NCI-H748 (cell line): ENCODE measurements around the gene AUTS2.

Source experiments
- DNase-seq: peaks from one replicate; lab custom pipeline; 2025; ENCODE audit not compliant: unreplicated experiment; lab: John Stamatoyannopoulos, UW

The AUTS2 gene

DNA sequence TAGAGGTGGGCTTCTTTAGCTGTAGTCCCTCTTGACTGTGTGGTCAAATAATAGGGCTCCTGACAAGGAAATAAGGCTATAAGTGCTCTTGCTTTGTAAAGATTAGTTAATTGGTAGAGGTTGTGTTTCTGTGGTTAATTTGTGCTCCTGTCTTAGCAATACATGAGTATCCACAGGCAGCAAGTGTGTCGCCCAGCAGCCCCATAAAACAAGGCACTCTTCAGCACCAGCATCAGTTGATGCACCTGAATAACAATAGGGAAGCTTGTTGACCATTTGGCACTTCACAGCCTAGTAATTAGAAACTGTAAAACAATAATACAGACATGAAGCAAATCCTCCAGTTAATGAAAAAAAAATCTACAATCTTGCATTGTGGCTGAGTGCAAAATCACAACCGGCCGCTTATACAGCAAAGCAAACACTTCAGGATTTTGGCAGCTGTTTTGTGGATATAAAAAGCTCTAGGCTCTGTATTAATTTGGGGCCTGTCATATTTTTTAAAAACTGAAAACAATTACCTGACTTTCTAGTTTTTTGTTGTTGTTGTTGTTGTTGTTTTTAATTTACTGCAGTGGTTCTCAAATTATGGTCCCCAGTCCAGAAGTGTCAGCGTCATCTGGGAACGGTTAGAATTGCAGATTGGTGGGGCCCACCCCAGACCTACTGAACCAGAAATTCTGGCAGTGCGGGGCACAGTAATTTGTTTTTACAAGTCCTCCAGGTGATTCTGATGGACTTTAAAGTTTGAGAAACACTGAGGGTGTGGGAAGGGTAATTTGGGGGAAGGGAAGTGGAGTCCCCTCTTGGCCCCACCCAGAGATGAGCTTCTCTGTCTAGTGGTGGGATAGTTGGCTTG lies 56.8 kb downstream of the AUTS2 start:
- DNase-seq = peak; percentile 96

GRCh38 chr7:69656077-69656476 lies 57.8 kb downstream of the AUTS2 start:
- no peak for DNase-seq

DNA sequence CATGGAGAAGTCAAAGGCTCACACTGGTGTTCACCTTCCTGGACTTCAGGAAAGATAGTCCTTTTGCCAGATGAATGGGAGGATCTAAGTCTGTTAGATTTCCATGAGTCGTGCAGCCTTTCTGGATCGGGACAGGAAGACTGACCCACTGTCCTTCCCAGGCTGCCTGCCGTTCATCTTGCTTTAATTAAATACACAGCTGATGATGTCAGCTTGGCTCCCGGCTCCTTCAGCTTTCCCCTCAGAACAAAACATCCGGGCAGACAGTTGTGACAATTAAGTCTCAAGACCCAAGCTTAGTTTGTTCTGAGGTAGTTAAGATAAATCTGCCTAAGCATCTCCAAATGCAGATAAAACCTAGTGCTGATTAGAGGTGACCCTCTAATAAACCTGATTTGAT lies 58.6 kb downstream of the AUTS2 start:
- DNase-seq = peak; percentile 74

DNA sequence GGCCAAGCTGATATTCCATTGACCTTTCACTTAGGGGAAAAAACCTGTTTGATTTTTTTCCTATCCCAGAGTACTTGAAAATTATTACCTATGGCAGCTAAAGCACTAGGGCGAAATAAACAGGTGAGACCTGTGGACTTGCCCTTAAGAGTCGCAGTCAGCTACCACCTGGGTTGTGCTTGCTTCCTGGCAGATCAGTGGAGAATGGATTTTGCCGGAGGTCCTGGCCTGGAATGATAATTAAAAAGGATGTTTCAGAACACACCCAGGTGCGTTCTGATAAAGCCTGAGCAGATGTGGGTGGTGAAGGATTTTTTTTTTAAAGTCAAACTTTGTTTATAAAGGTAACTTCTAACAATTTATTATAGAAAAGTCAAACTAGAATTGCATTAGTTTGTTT lies 59.1 kb downstream of the AUTS2 start:
- peak; percentile 84 for DNase-seq

GRCh38 chr7:69657985-69658384 lies 59.7 kb downstream of the AUTS2 start:
- DNase-seq = no peak

GRCh38 chr7:69659983-69660382 lies 61.7 kb downstream of the AUTS2 start:
- no peak for DNase-seq

GRCh38 chr7:69661342-69661741 lies 63.1 kb downstream of the AUTS2 start:
- no peak for DNase-seq

GRCh38 chr7:69663911-69664832 lies 65.9 kb downstream of the AUTS2 start:
- DNase-seq = peak; percentile 62

DNA sequence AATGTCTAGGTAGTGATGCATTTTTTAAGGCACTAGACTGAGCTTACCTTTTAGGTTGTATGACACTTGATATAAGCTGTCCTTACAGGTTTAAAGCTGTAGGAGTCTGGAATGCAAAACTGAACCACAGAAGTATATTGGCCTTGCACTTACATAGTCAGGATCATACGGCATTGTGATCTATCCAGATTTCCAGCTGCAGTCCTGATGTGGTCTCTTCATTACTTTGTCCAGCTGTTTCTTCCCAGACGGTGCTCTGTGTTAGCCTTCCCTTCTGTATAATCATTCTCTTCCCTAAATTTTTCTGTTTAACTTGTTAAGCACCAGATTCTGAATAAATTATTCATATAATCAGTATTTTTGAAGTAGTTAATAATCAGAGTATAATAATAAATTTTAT lies 67.1 kb downstream of the AUTS2 start:
- DNase-seq = no peak

- peak; percentile 41 for DNase-seq
Observed at GRCh38 chr7:69668339-69668870, 70.1 kb downstream of the AUTS2 start.

DNA sequence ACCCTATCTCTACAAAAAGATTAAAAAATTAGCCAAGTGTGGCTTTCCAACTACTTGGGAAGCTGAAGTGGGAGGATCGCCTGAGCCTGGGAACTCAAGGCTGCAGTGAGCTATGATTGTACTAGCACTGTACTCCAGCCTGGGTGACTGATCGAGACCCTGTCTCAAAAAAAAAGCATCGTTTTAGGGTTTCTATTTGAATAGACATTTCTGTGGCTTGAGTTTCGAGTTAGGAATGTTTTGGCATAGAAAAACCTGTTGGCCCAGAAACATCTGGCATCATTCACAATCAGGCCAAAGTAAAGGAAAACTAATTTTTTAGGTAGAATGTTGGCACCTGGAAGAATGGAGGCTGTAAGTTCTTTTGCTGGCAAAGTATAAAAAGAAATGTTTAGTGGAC lies 72.4 kb downstream of the AUTS2 start:
- DNase-seq = no peak

DNA sequence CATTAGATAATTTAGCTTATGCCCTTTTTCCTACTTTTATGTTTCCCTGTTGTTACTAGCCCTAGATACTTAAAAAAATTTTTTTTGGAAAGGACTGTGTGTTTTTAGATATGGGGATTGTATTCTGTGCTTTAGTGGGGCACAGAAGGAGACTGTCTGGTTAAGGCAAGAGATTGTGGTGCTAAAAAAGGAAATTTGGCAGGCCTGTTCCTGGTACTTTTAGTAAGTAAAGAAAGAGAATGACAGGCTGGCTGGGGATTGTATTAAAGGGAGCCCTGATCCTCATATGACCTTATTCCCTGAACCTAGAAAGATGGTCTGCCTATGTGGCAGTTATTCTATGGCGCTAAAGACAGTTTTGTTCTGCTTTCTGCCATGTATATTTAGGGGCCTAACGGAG lies 74.8 kb downstream of the AUTS2 start:
- DNase-seq = no peak

GRCh38 chr7:69674701-69675182 lies 76.5 kb downstream of the AUTS2 start:
- peak; percentile 73 for DNase-seq

DNA sequence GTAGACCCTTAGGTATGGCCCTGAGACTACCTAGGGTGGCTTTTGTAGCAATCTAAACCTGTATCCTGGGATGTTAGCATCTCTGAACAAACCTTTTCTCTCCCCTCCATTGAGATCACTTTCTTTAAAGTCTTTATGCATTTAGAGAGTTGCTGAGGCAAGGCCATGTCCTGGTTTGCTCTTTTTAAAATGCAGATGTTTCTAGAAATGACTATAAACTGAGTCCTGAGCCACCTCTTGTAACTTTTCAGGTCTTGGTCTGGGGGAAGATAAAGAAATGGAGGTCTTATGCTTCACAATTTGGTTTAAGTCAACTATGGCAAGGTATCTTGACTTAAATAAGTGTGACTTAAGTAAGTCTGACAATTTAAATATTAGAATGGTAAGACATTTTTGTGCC lies 78.0 kb downstream of the AUTS2 start:
- no peak for DNase-seq

DNA sequence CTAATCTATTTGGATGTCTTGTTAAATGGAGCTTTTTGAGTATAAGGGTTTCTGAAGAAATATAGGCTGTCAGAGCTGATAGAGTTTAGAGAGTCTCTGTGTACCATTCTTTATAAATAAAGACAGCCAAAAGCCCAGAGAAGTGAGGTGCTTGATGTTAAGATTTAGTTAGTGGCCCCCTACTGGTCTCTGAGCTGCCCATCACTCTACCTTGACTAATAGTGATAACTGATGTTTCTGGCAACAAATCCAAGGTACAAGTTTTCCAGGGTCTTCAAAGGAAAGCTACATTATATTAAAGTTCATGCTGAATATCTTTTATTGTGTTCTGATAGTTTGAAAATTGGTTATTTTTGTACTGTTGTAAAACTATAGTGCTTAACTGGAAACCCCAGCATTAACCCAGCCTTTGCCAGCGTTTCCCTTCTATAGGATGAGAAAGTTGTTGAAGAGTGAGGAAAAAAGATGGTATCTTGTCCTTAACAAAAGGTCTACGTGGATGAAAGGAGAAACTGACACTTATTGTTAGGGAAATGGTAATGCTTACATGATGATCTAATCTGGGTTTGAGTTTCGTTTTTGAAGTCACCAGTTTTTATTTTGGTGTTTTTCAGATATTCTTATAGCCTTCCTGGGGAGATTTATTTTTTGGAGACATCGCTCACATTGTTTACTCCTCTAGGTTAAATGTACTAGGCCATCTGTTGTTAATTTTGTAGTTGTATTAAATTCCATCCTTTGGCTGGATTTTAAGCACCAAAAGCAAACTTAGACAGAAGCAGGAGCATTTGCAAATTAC lies 79.0 kb downstream of the AUTS2 start:
- DNase-seq = peak; percentile 8

DNA sequence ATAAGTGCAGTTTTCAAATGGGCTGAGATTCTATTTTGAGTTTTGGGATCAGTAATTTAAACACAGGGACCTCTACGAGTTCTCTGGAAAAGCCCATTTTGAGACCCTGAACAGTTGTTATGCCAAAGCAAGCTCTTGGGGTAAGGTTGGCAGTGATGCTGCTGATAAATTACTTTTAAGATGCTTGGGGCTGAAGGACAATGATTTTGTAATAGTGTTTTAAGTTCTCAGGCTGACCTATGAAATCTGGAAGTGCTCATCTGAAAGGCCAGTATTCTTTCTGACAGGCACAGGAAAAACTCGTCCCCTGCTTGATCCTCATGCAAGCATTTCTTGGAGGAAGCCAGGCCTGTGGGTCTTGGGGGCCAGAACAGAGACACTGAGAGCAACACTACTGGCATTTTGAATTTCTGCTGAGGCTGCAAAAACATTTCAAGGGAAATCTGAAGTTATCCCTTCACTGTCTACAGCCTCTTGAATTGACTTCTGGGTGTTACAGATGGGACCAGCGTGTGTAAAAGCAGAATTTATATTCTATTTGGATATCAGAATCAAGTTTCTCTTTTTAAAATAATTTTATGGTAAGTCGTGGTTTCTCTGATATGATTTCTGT lies 79.7 kb downstream of the AUTS2 start:
- DNase-seq = no peak

GRCh38 chr7:69678494-69679187 lies 80.4 kb downstream of the AUTS2 start:
- no peak for DNase-seq

DNA sequence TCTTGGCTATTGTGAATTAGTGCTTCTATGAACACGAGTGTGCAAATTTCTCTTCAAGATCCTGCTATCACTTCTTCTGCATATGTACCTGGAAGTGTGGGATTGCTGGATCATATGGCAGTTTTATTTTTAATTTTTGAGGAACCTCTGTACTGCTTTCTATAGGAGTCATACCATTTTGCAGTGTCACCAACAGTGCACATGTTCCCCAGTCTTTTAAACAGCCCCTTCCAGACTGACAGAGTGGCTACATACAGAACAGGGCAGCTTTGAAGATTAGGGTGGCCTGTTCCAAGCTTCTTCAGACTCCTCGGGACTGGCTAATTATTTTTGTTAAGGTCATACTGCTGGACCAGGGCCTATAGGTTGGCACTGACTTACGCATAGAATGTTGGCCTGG lies 82.9 kb downstream of the AUTS2 start:
- DNase-seq = no peak

- DNase-seq = no peak
Observed at GRCh38 chr7:69682518-69682917, 84.2 kb downstream of the AUTS2 start.

GRCh38 chr7:69683002-69683401 lies 84.7 kb downstream of the AUTS2 start:
- DNase-seq = peak; percentile 72
